ENCODE measurements around the gene ABCA9. TPM values are rescaled to one million over a fixed set of nuclear protein-coding genes. Genes with fewer than 3 reads are reported as not detected.
"Not testable (repeated sequence)": the region's sequence is repeated elsewhere in the genome, so short reads cannot be mapped to it uniquely, and the experiment has no call there.

ABCA9 gene
- polyA plus RNA-seq, 1 donor from 2014 or later, result 0.69 TPM

DNA sequence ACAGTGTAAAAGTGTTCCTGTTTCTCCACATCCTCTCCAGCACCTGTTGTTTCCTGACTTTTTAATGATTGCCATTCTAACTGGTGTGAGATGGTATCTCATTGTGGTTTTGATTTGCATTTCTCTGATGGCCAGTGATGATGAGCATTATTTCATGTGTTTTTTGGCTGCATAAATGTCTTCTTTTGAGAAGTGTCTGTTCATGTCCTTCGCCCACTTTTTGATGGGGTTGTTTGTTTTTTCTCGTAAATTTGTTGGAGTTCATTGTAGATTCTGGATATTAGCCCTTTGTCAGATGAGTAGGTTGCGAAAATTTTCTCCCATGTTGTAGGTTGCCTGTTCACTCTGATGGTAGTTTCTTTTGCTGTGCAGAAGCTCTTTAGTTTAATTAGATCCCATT lies 61.0 kb downstream of the ABCA9 start:
- not testable (repeated sequence) for H4K20me1 ChIP-seq (ENCODE audit: insufficient read depth); H3K36me3 ChIP-seq (ENCODE audit: insufficient read depth, low read length); H3K4me3 ChIP-seq (ENCODE audit: low read length); H3K9ac ChIP-seq (ENCODE audit: low read length); H3K27me3 ChIP-seq (ENCODE audit: insufficient read depth, low read depth, low read length); H3K9me2 ChIP-seq (ENCODE audit: insufficient read depth, low read length); H3K27ac ChIP-seq (ENCODE audit: low read length); H3K4me2 ChIP-seq (ENCODE audit: low read length); H3K79me2 ChIP-seq (replicated peaks; ENCODE audit: insufficient read depth, low read length); H2AFZ ChIP-seq (ENCODE audit: low read depth, low read length); H3K9me3 ChIP-seq (ENCODE audit: low read length); H3F3A ChIP-seq (ENCODE audit: insufficient read depth, low read length, poor library complexity, severe bottlenecking)

DNA sequence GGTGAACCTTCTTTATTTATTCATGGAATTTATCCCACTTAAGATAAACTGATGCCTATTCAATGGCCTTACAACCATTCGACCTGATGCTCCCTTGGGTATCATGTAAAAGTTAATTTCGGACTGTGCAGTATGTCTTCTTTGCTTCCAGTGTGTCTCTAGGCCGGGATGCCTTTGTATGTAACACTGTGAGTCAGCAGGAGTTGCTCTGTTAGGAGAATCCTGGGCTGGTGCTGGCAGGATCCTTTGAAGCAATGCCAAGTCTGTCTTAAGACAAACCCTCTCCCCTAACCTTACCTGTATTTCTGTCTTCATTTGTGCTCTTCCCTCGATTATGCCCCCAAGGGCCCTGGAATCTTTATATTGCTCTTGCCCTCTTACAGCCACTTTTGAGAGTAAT lies 67.6 kb downstream of the ABCA9 start:
- Histone ChIP-seq H3K9ac (ENCODE audit: low read length) (no peak overlapping the region), H3K4me2 (ENCODE audit: low read length) (no peak overlapping the region), H3K36me3 (ENCODE audit: insufficient read depth, low read length) (no peaks in the 10 kb centered on the region), H3F3A (ENCODE audit: insufficient read depth, low read length, poor library complexity, severe bottlenecking) (no peaks in the 10 kb centered on the region), H3K9me2 (ENCODE audit: insufficient read depth, low read length) (no peaks in the 10 kb centered on the region), H3K27me3 (ENCODE audit: insufficient read depth, low read depth, low read length) (no peaks in the 10 kb centered on the region), H3K79me2 (replicated peaks; ENCODE audit: insufficient read depth, low read length) (no peaks in the 10 kb centered on the region), H3K27ac (ENCODE audit: low read length) (no peak overlapping the region), H2AFZ (ENCODE audit: low read depth, low read length) (no peak overlapping the region), H3K9me3 (ENCODE audit: low read length) (no peaks in the 10 kb centered on the region), H3K4me3 (ENCODE audit: low read length) (no peak overlapping the region), H4K20me1 (ENCODE audit: insufficient read depth) (no peaks in the 10 kb centered on the region)
- TF ChIP-seq EZH2 (IDR thresholded peaks at IDR 0.05; ENCODE audit: borderline replicate concordance, insufficient read depth, low read length, poor library complexity, severe bottlenecking) (no peak), TAF1 (IDR thresholded peaks at IDR 0.05; ENCODE audit: low read depth) (no peak), POLR2AphosphoS5 (IDR thresholded peaks at IDR 0.05) (no peak), RAD21 (conservative IDR thresholded peaks at IDR 0.05) (no peak), SMC3 (conservative IDR thresholded peaks at IDR 0.05; ENCODE audit: poor library complexity) (no peak), EP300 (conservative IDR thresholded peaks at IDR 0.05; ENCODE audit: poor library complexity, severe bottlenecking) (no peak), MXI1 (conservative IDR thresholded peaks at IDR 0.05; ENCODE audit: poor library complexity, severe bottlenecking) (no peak)
- TF ChIP-seq, protein P1, sequence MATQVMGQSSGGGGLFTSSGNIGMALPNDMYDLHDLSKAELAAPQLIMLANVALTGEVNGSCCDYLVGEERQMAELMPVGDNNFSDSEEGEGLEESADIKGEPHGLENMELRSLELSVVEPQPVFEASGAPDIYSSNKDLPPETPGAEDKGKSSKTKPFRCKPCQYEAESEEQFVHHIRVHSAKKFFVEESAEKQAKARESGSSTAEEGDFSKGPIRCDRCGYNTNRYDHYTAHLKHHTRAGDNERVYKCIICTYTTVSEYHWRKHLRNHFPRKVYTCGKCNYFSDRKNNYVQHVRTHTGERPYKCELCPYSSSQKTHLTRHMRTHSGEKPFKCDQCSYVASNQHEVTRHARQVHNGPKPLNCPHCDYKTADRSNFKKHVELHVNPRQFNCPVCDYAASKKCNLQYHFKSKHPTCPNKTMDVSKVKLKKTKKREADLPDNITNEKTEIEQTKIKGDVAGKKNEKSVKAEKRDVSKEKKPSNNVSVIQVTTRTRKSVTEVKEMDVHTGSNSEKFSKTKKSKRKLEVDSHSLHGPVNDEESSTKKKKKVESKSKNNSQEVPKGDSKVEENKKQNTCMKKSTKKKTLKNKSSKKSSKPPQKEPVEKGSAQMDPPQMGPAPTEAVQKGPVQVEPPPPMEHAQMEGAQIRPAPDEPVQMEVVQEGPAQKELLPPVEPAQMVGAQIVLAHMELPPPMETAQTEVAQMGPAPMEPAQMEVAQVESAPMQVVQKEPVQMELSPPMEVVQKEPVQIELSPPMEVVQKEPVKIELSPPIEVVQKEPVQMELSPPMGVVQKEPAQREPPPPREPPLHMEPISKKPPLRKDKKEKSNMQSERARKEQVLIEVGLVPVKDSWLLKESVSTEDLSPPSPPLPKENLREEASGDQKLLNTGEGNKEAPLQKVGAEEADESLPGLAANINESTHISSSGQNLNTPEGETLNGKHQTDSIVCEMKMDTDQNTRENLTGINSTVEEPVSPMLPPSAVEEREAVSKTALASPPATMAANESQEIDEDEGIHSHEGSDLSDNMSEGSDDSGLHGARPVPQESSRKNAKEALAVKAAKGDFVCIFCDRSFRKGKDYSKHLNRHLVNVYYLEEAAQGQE (IDR thresholded peaks at IDR 0.05; ENCODE audit: borderline replicate concordance), result no peak
- TF ChIP-seq, protein P2, sequence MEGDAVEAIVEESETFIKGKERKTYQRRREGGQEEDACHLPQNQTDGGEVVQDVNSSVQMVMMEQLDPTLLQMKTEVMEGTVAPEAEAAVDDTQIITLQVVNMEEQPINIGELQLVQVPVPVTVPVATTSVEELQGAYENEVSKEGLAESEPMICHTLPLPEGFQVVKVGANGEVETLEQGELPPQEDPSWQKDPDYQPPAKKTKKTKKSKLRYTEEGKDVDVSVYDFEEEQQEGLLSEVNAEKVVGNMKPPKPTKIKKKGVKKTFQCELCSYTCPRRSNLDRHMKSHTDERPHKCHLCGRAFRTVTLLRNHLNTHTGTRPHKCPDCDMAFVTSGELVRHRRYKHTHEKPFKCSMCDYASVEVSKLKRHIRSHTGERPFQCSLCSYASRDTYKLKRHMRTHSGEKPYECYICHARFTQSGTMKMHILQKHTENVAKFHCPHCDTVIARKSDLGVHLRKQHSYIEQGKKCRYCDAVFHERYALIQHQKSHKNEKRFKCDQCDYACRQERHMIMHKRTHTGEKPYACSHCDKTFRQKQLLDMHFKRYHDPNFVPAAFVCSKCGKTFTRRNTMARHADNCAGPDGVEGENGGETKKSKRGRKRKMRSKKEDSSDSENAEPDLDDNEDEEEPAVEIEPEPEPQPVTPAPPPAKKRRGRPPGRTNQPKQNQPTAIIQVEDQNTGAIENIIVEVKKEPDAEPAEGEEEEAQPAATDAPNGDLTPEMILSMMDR (IDR thresholded peaks at IDR 0.05; ENCODE audit: poor library complexity, severe bottlenecking), result no peak

DNA sequence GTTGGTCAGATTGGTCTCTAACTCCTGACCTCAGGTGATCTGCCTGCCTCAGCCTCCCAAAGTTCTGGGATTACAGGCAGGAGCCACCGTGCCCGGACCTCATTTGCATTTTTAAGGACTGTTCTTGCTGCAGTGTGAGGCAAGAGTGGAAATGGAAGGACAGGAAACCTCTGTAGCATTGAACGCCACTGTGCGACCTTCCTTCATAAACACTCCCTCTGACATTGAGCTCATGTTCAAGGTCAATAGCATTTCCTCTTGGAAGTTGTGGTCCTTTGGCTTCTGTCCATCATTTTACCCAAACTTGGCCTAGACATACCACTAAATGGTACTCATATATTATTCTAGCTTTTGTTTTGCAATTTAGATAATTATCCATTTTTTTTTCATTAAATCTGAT lies 72.8 kb downstream of the ABCA9 start:
- H3F3A ChIP-seq (ENCODE audit: insufficient read depth, low read length, poor library complexity, severe bottlenecking), result no peaks in the 10 kb centered on the region
- H4K20me1 ChIP-seq (ENCODE audit: insufficient read depth), result no peaks in the 10 kb centered on the region
- no peak overlapping the region for H3K4me3 ChIP-seq (ENCODE audit: low read length)
- H3K36me3 ChIP-seq (ENCODE audit: insufficient read depth, low read length), result no peaks in the 10 kb centered on the region
- H3K9me2 ChIP-seq (ENCODE audit: insufficient read depth, low read length), result no peaks in the 10 kb centered on the region
- no peak overlapping the region for H3K4me2 ChIP-seq (ENCODE audit: low read length)
- H3K27me3 ChIP-seq (ENCODE audit: insufficient read depth, low read depth, low read length), result no peaks in the 10 kb centered on the region
- no peaks in the 10 kb centered on the region for H3K9me3 ChIP-seq (ENCODE audit: low read length)
- H3K27ac ChIP-seq (ENCODE audit: low read length), result no peak overlapping the region
- TF ChIP-seq, protein P2 (IDR thresholded peaks at IDR 0.05; ENCODE audit: poor library complexity, severe bottlenecking), result no peak
- TF ChIP-seq SMC3 (conservative IDR thresholded peaks at IDR 0.05; ENCODE audit: poor library complexity), result no peak
- TF ChIP-seq, protein P1 (IDR thresholded peaks at IDR 0.05; ENCODE audit: borderline replicate concordance), result no peak
- H3K9ac ChIP-seq (ENCODE audit: low read length), result no peak overlapping the region
- no peak overlapping the region for H2AFZ ChIP-seq (ENCODE audit: low read depth, low read length)
- no peaks in the 10 kb centered on the region for H3K79me2 ChIP-seq (replicated peaks; ENCODE audit: insufficient read depth, low read length)

Measured in neural cell (in vitro differentiated cells).